GM12878 (cell line): Measurements from ENCODE around the gene DISP2. TPM values are rescaled to one million over a fixed set of nuclear protein-coding genes. Genes with fewer than 3 reads are reported as not detected.

ENCODE experiments used
- ATAC-seq: fragments of 200-7000 bp; cut with Tn5 transposase; 3 replicates; pipeline ENCODE4 v1.9.1; 2020; ENCODE audit warnings: mild to moderate bottlenecking, moderate library complexity
- BruUV-seq: library from RNA; stranded (reverse); fragments of 400-500 nt; replicated peaks from 2 replicates; lab custom pipeline; 2021; lab: Mats Ljungman, UMichigan
- CTCF ChIA-PET: fragments of 300-600 bp; sonication (Branson Sonifier 250); formaldehyde crosslinking; extraction: SDS; loops from one replicate; lab custom pipeline; 2021; ENCODE audit warnings: inconsistent platforms; lab: Yijun Ruan, JAX
- POLR2A ChIA-PET: fragments of 350-600 bp; formaldehyde crosslinking; extraction: SDS; loops from one replicate; lab custom pipeline; 2021; ENCODE audit warnings: inconsistent platforms; lab: Charles Lee
- RAD21 ChIA-PET: fragments of 300-600 bp; sonication (Branson Sonifier 250); formaldehyde crosslinking; loops from one replicate; lab custom pipeline; 2023; ENCODE audit warnings: antibody characterized with exemption; ENCODE audit not compliant: unreplicated experiment; lab: Charles Lee
- SMC1A ChIA-PET: fragments of 300-600 bp; sonication (Branson Sonifier 250); formaldehyde crosslinking; loops from one replicate; lab custom pipeline; 2023; ENCODE audit not compliant: unreplicated experiment, uncharacterized antibody; lab: Charles Lee
- DNase-seq: peaks from one replicate; pipeline ENCODE4 v3.0.0-alpha.2; 2011; ENCODE audit warnings: low read depth, low spot score
- FAIRE-seq: peaks from 3 replicates; lab custom pipeline; 2011; peaks lifted over from hg19 to GRCh38; lab: Jason Lieb, UNC
- H2AFZ ChIP-seq: 2 replicates; pipeline ENCODE4 v1.6.0; 2011; ENCODE audit warnings: low read depth, low read length, control low read depth; ENCODE audit not compliant: control insufficient read depth
- H3K27ac ChIP-seq: 2 replicates; pipeline ENCODE4 v1.5.1; 2011; ENCODE audit warnings: control low read depth; ENCODE audit not compliant: control insufficient read depth, insufficient read depth
- H3K27me3 ChIP-seq, 2 experiments: replicated peaks in 1 of 2; 2 replicates each; pipeline versions ENCODE4 v1.6.0 to v1.6.1; 2011; ENCODE audit warnings: low read length in 1 of 2; ENCODE audit not compliant: control insufficient read depth in 2 of 2, insufficient read depth in 2 of 2
- H3K36me3 ChIP-seq, 2 experiments: 2 replicates each; pipeline ENCODE4 v1.5.1; 2011; ENCODE audit warnings: low read length in 1 of 2; ENCODE audit not compliant: control insufficient read depth in 2 of 2, insufficient read depth in 2 of 2
- H3K4me1 ChIP-seq: 2 replicates; pipeline ENCODE4 v1.6.1; 2011; ENCODE audit warnings: mild to moderate bottlenecking, low read length, moderate library complexity, mixed read lengths; ENCODE audit not compliant: control insufficient read depth, insufficient read depth
- H3K4me2 ChIP-seq: 2 replicates; pipeline ENCODE4 v1.6.0; 2011; ENCODE audit warnings: control low read depth; ENCODE audit not compliant: control insufficient read depth, insufficient read depth
- H3K4me3 ChIP-seq: fragments of 200-600 bp; sonication (generic); 2 replicates; pipeline ENCODE4 v1.5.1; 2016
- H3K79me2 ChIP-seq: 2 replicates; pipeline ENCODE4 v1.6.0; 2011; ENCODE audit warnings: low read length; ENCODE audit not compliant: control insufficient read depth, insufficient read depth
- H3K9ac ChIP-seq: 2 replicates; pipeline ENCODE4 v1.8.0; 2011; ENCODE audit warnings: low read length, control low read depth, mixed read lengths; ENCODE audit not compliant: control insufficient read depth, insufficient read depth
- H3K9me3 ChIP-seq: replicated peaks from 3 replicates; pipeline ENCODE4 v1.5.1; 2011; ENCODE audit warnings: mild to moderate bottlenecking, low read length; ENCODE audit not compliant: control insufficient read depth, insufficient read depth
- H4K20me1 ChIP-seq: 2 replicates; pipeline ENCODE4 v1.6.0; 2011; ENCODE audit not compliant: control insufficient read depth, insufficient read depth
- ASH2L ChIP-seq: fragments of 300-600, 200-600 bp; sonication (generic); IDR thresholded peaks from 2 replicates; pipeline ENCODE4 v1.6.1; 2017; ENCODE audit warnings: low read depth, mild to moderate bottlenecking, borderline replicate concordance
- CBX5 ChIP-seq: sonication (generic); IDR thresholded peaks from 2 replicates; pipeline ENCODE4 v1.6.1; 2016; ENCODE audit warnings: low read depth, moderate library complexity, mild to moderate bottlenecking, inconsistent platforms
- NFYA ChIP-seq: IDR thresholded peaks from 2 replicates; pipeline ENCODE4 v1.6.1; 2011; ENCODE audit warnings: low read depth, mild to moderate bottlenecking, low read length, improper control_type of control experiment, borderline replicate concordance
- NKRF ChIP-seq: fragments of 450-650 bp; conservative IDR thresholded peaks from 2 replicates; pipeline ENCODE4 v1.6.1; 2017; ENCODE audit warnings: mild to moderate bottlenecking, moderate library complexity
- SMAD5 ChIP-seq: IDR thresholded peaks from 2 replicates; pipeline ENCODE4 v1.6.1; 2016; ENCODE audit warnings: antibody characterized with exemption, low read depth
- TAF1 ChIP-seq: IDR thresholded peaks from 2 replicates; pipeline ENCODE4 v1.6.1; 2011; ENCODE audit warnings: mild to moderate bottlenecking, low read depth, low read length, borderline replicate concordance
- ZBED1 ChIP-seq: IDR thresholded peaks from 2 replicates; pipeline ENCODE4 v1.6.1; 2016; ENCODE audit warnings: borderline replicate concordance
- ZBTB11 ChIP-seq: fragments of 450-650 bp; formaldehyde crosslinking; IDR thresholded peaks from 2 replicates; pipeline ENCODE4 v1.5.0; 2022; ENCODE audit warnings: mild to moderate bottlenecking, missing genetic modification characterization
- WGBS: methylation state at CpG from one replicate; pipeline ENCODE4 v1.1.6; 2016; ENCODE audit warnings: low lambda C conversion rate; ENCODE audit not compliant: insufficient replicate concordance, insufficient coverage; ENCODE audit errors: missing lambda C conversion rate; 5-methylcytosine and 5-hydroxymethylcytosine counted together
- in situ Hi-C: fragments of 300-500 bp; cut with MboI; formaldehyde crosslinking; loops from 9 replicates; pipeline ENCODE4 v1.14.3; 2018; ENCODE audit warnings: mixed read lengths
- intact Hi-C: fragments of 100-400 bp; cut with micrococcal nuclease; formaldehyde crosslinking; loops from one replicate; pipeline ENCODE4 v1.14.2; 2022; ENCODE audit not compliant: unreplicated experiment
- polyA plus RNA-seq, 11 experiments: library from polyadenylated mRNA; depleted of rRNA in 4 of 11; unstranded in 6 of 11; stranded (reverse) in 5 of 11; fragments of >200 nt; fragmentation: Nextera tagmentation in 4 of 11; fragmentation: Illumina TruSeq in 1 of 11; extraction: Ambion mirVana in 4 of 11; extraction: Trizol in 1 of 11; gene quantifications; 1 replicate in 1 of 11; 2 replicates in 10 of 11; pipeline versions ENCODE4 v1.2.1 to v1.2.3, GENCODE V29; 2011 to 2016; ENCODE audit warnings: inconsistent platforms in 2 of 11, missing spikeins in 2 of 11, low read depth in 1 of 11
- total RNA-seq, 4 experiments: library from RNA; depleted of rRNA in 3 of 4; stranded (reverse); fragments of >200 nt in 3 of 4; fragmentation: Illumina TruSeq in 1 of 4; extraction: Trizol in 1 of 4; gene quantifications; 2 replicates each; pipeline versions ENCODE4 v1.2.1 to v1.2.3, GENCODE V29; 2013 to 2021
- TF ChIP-seq, protein P1 (sequence below): fragments of 450-650 bp; IDR thresholded peaks from 2 replicates; pipeline ENCODE4 v1.6.1; 2018; ENCODE audit warnings: mild to moderate bottlenecking, low read depth, moderate library complexity; ENCODE audit not compliant: partially characterized antibody

Gene DISP2
- total and polyA plus RNA-seq, 10 of the 15 experiments (the other 5 are each of a cell fraction or from before 2014, with no cell fraction given): under 0.01 to 0.20 (median 0.12) TPM; not detected in 7

DNA sequence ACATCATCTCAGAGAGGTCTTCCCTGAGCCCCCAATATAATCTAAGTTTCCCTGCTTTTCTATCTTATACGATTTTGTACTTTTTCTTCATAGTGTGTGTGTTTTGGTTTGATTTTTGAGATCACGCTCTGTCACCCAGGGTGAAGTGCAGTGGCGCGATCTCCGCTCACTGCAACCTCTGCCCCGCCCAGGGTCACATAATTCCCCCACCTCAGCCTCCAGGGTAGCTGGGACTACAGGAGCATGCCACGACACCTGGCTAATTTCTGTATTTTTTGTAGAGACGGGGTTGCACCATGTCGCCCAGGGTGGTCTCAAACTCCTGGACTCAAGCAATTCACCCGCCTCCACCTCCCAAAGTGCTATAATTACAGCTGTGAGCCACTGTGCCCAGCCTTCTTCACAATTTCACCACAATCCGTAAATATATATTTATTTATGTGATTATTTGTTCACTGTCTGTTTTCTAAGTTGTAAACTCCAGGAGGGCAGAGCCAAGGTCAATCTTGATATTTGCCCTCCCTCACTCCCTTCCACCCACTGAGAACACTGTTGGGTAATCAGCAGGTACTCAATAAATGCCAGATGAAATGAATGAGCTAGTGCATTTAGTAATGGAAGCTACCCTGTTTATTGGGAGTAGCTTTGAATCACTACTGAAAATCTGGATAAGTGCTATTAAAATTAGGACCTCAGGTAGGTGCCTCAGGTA, 24.0 kb downstream of the DISP2 start (continued):
- TF ChIP-seq NKRF (no peak), SMAD5 (no peak), NFYA (no peak), ZBED1 (no peak)

DNA sequence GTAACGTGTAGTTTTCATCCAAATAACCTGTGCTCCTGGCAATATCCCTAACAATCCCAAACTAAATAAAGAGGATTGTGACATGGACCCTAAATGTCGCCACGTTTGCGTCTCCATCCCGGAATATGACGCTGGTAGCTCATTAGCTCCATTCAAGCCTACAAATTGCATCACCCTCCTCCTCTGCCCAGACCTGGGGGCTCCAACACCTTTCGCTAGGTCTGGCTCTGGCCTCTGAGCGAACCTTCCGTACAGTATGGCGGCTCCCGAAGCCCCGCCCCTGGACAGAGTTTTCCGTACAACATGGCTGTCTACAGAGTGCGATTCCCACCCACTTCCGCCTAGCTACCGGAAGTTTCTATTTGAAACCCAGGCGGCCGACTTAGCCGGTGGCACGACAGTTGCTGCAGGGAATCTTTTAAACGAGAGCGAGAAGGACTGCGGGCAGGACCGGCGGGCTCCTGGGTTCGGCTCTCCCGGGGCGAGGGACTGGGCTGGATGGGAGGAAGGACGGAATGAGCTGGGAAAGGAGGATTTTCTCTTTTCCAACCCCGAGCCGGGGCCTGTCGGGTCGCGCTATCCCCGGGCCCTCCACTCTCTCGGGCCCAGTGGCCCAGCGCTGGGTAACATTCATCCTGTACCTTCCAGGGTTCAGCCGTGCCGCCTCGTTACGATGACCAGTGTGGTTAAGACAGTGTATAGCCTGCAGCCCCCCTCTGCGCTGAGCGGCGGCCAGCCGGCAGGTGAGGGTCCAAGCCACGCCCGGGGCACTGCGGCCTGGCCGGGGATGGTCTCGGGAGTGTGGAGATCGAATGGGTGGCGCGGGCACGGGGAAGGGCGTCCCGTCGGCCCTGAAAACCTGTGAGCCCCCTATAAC, 24.8 kb downstream of the DISP2 start, which contains the start of gene KNSTRN:
Gene KNSTRN (plus strand): TSS at position 142 of the 877 bp plus-strand sequence. CDS start 115 bp downstream, at position 257.
- ATAC-seq: peak; percentile 99
- 6% methylated on average over 57 of the region's 57 CpGs for WGBS
- BruUV-seq: TSS peak; percentile 87
- TF ChIP-seq TAF1: peak; percentile 75; the same call in 1 of the 2 replicates
- TF ChIP-seq ASH2L: no peak
- TF ChIP-seq, protein P1, sequence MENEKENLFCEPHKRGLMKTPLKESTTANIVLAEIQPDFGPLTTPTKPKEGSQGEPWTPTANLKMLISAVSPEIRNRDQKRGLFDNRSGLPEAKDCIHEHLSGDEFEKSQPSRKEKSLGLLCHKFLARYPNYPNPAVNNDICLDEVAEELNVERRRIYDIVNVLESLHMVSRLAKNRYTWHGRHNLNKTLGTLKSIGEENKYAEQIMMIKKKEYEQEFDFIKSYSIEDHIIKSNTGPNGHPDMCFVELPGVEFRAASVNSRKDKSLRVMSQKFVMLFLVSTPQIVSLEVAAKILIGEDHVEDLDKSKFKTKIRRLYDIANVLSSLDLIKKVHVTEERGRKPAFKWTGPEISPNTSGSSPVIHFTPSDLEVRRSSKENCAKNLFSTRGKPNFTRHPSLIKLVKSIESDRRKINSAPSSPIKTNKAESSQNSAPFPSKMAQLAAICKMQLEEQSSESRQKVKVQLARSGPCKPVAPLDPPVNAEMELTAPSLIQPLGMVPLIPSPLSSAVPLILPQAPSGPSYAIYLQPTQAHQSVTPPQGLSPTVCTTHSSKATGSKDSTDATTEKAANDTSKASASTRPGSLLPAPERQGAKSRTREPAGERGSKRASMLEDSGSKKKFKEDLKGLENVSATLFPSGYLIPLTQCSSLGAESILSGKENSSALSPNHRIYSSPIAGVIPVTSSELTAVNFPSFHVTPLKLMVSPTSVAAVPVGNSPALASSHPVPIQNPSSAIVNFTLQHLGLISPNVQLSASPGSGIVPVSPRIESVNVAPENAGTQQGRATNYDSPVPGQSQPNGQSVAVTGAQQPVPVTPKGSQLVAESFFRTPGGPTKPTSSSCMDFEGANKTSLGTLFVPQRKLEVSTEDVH: peak; percentile 76
- TF ChIP-seq CBX5: 0 out of 2 replicates have a peak, but pooled peaks have one; percentile 53
- peak; percentile 87 for TF ChIP-seq ZBTB11 (CRISPR knock-in tag)

More for the DNA sequence above, 24.8 kb downstream of the DISP2 start, which contains the start of gene KNSTRN:
- SMC1A ChIA-PET: interaction anchor here (1.0 to 4.0 kb wide), 6 partner anchors 9 to 39 kb away, joined by 3 to 22 read pairs (median 6); partner anchors contain the start of gene IVD
- in situ Hi-C loops (no loop called here), intact Hi-C loops (no loop called here)
- Histone ChIP-seq H3K4me1 (peaks cover 3% of the 10 kb centered on the region; the same call in 1 of the 2 replicates), H3K79me2 (peaks cover 24% of the 10 kb centered on the region), H2AFZ (peak within 1 kb of the TSS; percentile 96), H4K20me1 (no peaks in the 10 kb centered on the region), H3K4me3 (peak within 1 kb of the TSS; percentile 90), H3K27me3 (no peaks in the 10 kb centered on the region), H3K36me3 (peaks cover 5 to 12% of the 10 kb centered on the region in 2 experiments), H3K9me3 (no peaks in the 10 kb centered on the region), H3K4me2 (peak within 1 kb of the TSS; percentile 94), H3K9ac (peak within 1 kb of the TSS; percentile 85), H3K27ac (peak within 1 kb of the TSS; percentile 50)
- RAD21 ChIA-PET: interaction anchor here (0.7 to 1.2 kb wide), 3 partner anchors 21 to 57 kb away, joined by 3 to 7 read pairs (median 3); no protein-coding TSS in a partner anchor
- CTCF ChIA-PET: interaction anchor here (1.0 to 2.3 kb wide), 7 partner anchors 15 to 60 kb away, joined by 3 to 8 read pairs (median 3); no protein-coding TSS in a partner anchor
- POLR2A ChIA-PET: interaction anchor here (1.0 to 2.1 kb wide), 3 partner anchors 11 to 25 kb away, joined by 3 to 8 read pairs (median 5); no protein-coding TSS in a partner anchor
- DNase-seq (peak; percentile 63), FAIRE-seq (peak; percentile 95)
